Activated naive CD4-positive, alpha-beta T cell treated with anti-CD3 and anti-CD28 coated beads for 36 hours (primary cell): ENCODE measurements around the gene SLC51A. TPM values are rescaled to one million over a fixed set of nuclear protein-coding genes. Genes with fewer than 3 reads are reported as not detected.
"Not testable (repeated sequence)": the region's sequence is repeated elsewhere in the genome, so short reads cannot be mapped to it uniquely, and the experiment has no call there.

ENCODE experiments used
- CTCF ChIA-PET: fragments of 350-600 bp; sonication (Branson Sonifier 250); formaldehyde crosslinking; loops from one replicate; lab custom pipeline; 2021; ENCODE audit warnings: antibody characterized with exemption; lab: Charles Lee
- DNase-seq: peaks from one replicate; pipeline ENCODE4 v3.0.0-alpha.2; 2020
- H3K27ac Mint-ChIP-seq: one replicate; pipeline ENCODE4 v1.8.0; 2021; ENCODE audit warnings: mild to moderate bottlenecking, mixed read lengths
- H3K27me3 Mint-ChIP-seq: one replicate; pipeline ENCODE4 v1.8.0; 2021; ENCODE audit warnings: low read depth, mixed read lengths
- H3K36me3 Mint-ChIP-seq: one replicate; pipeline ENCODE4 v1.8.0; 2021; ENCODE audit warnings: low read depth, mixed read lengths
- H3K4me1 Mint-ChIP-seq: one replicate; pipeline ENCODE4 v1.8.0; 2021; ENCODE audit warnings: low read depth, mixed read lengths
- H3K4me3 Mint-ChIP-seq: one replicate; pipeline ENCODE4 v1.8.0; 2021; ENCODE audit warnings: mild to moderate bottlenecking, moderate library complexity, mixed read lengths
- H3K9me3 Mint-ChIP-seq: one replicate; pipeline ENCODE4 v1.8.0; 2021; ENCODE audit warnings: mixed read lengths
- intact Hi-C: fragments of 100-400 bp; cut with micrococcal nuclease; formaldehyde crosslinking; loops from one replicate; pipeline ENCODE4 v1.15.1; 2023
- total RNA-seq, 2 experiments: library from RNA; stranded (reverse); gene quantifications; one replicate each; pipeline ENCODE4 v1.2.3, GENCODE V29; 2021

SLC51A gene
- total RNA-seq, 2 experiments from 2014 or later: not detected

GRCh38 chr3:196193736-196194541 is 22.4 kb upstream of the SLC51A start:
- CTCF ChIA-PET: interaction anchor here (0.8 to 12.2 kb wide), 5 partner anchors 9 to 171 kb away, joined by 3 to 186 read pairs (median 6); no protein-coding TSS in a partner anchor
- Mint-ChIP-seq H3K4me3 (no peak overlapping the region), H3K9me3 (no peaks in the 10 kb centered on the region), H3K27ac (peak overlapping the region; percentile 92), H3K36me3 (no peaks in the 10 kb centered on the region), H3K4me1 (peaks cover 37% of the 10 kb centered on the region), H3K27me3 (no peaks in the 10 kb centered on the region)
- intact Hi-C loops: loop anchor here (2.0 kb wide), 1 partner anchor 111 kb away; the partner anchor contains the start of gene TFRC
- DNase-seq: no peak

GRCh38 chr3:196194542-196194915 is 21.8 kb upstream of the SLC51A start:
- intact Hi-C loops: no loop called here
- no peak overlapping the region for H3K4me3 Mint-ChIP-seq
- DNase-seq: no peak
- no peaks in the 10 kb centered on the region for H3K36me3 Mint-ChIP-seq
- H3K9me3 Mint-ChIP-seq: no peaks in the 10 kb centered on the region
- H3K4me1 Mint-ChIP-seq: peaks cover 37% of the 10 kb centered on the region
- H3K27me3 Mint-ChIP-seq: no peaks in the 10 kb centered on the region
- no peak overlapping the region for H3K27ac Mint-ChIP-seq
- CTCF ChIA-PET: interaction anchor here (0.8 to 12.2 kb wide), 5 partner anchors 9 to 171 kb away, joined by 3 to 186 read pairs (median 6); no protein-coding TSS in a partner anchor

GRCh38 chr3:196195664-196196265 is 20.6 kb upstream of the SLC51A start:
- H3K36me3 Mint-ChIP-seq: no peaks in the 10 kb centered on the region
- H3K27me3 Mint-ChIP-seq: no peaks in the 10 kb centered on the region
- peaks cover 34% of the 10 kb centered on the region for H3K4me1 Mint-ChIP-seq
- no peak overlapping the region for H3K27ac Mint-ChIP-seq
- no peaks in the 10 kb centered on the region for H3K9me3 Mint-ChIP-seq
- DNase-seq: no peak
- intact Hi-C loops: loop anchor here (1.0 to 5.0 kb wide), 4 partner anchors 122 to 333 kb away; no protein-coding TSS in a partner anchor
- no peak overlapping the region for H3K4me3 Mint-ChIP-seq
- CTCF ChIA-PET: interaction anchor here (0.5 to 12.2 kb wide), 15 partner anchors 9 to 226 kb away, joined by 3 to 186 read pairs (median 7); no protein-coding TSS in a partner anchor

GRCh38 chr3:196197524-196197923 is 18.8 kb upstream of the SLC51A start:
- CTCF ChIA-PET: interaction anchor here (0.9 to 12.2 kb wide), 13 partner anchors 9 to 194 kb away, joined by 3 to 186 read pairs (median 8); no protein-coding TSS in a partner anchor
- intact Hi-C loops: loop anchor here (5.0 kb wide), 1 partner anchor 335 kb away; no protein-coding TSS in a partner anchor
- H3K4me1 Mint-ChIP-seq: peaks cover 18% of the 10 kb centered on the region
- no peaks in the 10 kb centered on the region for H3K27me3 Mint-ChIP-seq
- DNase-seq: no peak
- no peaks in the 10 kb centered on the region for H3K9me3 Mint-ChIP-seq
- H3K4me3 Mint-ChIP-seq: no peak overlapping the region
- no peaks in the 10 kb centered on the region for H3K36me3 Mint-ChIP-seq
- no peak overlapping the region for H3K27ac Mint-ChIP-seq

- H3K36me3 Mint-ChIP-seq: no peaks in the 10 kb centered on the region
- CTCF ChIA-PET: interaction anchor here (0.7 to 12.2 kb wide), 5 partner anchors 9 to 172 kb away, joined by 3 to 186 read pairs (median 4); no protein-coding TSS in a partner anchor
- H3K27me3 Mint-ChIP-seq: no peaks in the 10 kb centered on the region
- H3K4me3 Mint-ChIP-seq: no peak overlapping the region
- H3K4me1 Mint-ChIP-seq: peaks cover 12% of the 10 kb centered on the region
- H3K27ac Mint-ChIP-seq: no peak overlapping the region
- H3K9me3 Mint-ChIP-seq: no peaks in the 10 kb centered on the region
- intact Hi-C loops: loop anchor here (5.0 kb wide), 1 partner anchor 336 kb away; no protein-coding TSS in a partner anchor
- no peak for DNase-seq
Measured at GRCh38 chr3:196198081-196198675, 18.2 kb upstream of the SLC51A start.

- no peaks in the 10 kb centered on the region for H3K27me3 Mint-ChIP-seq
- no peak for DNase-seq
- H3K27ac Mint-ChIP-seq: no peak overlapping the region
- CTCF ChIA-PET: interaction anchor here (0.7 to 12.2 kb wide), 5 partner anchors 8 to 172 kb away, joined by 3 to 186 read pairs (median 4); no protein-coding TSS in a partner anchor
- intact Hi-C loops: loop anchor here (5.0 kb wide), 1 partner anchor 337 kb away; no protein-coding TSS in a partner anchor
- no peaks in the 10 kb centered on the region for H3K9me3 Mint-ChIP-seq
- no peaks in the 10 kb centered on the region for H3K36me3 Mint-ChIP-seq
- no peak overlapping the region for H3K4me3 Mint-ChIP-seq
- H3K4me1 Mint-ChIP-seq: peaks cover 7% of the 10 kb centered on the region
Measured at GRCh38 chr3:196198771-196199753, 17.3 kb upstream of the SLC51A start.

GRCh38 chr3:196202516-196202970 is 13.8 kb upstream of the SLC51A start:
- Mint-ChIP-seq H3K36me3 (no peaks in the 10 kb centered on the region), H3K4me1 (peaks cover 9% of the 10 kb centered on the region), H3K4me3 (no peak overlapping the region), H3K9me3 (no peaks in the 10 kb centered on the region), H3K27ac (no peak overlapping the region), H3K27me3 (peaks cover 3% of the 10 kb centered on the region)
- CTCF ChIA-PET: interaction anchor here (0.7 kb wide), 1 partner anchor 589 kb away, joined by 4 read pairs; no protein-coding TSS in a partner anchor
- no peak for DNase-seq
- intact Hi-C loops: no loop called here

GRCh38 chr3:196203846-196204245 is 12.5 kb upstream of the SLC51A start:
- no peak overlapping the region for H3K4me3 Mint-ChIP-seq
- CTCF ChIA-PET: no interaction called here
- intact Hi-C loops: no loop called here
- H3K9me3 Mint-ChIP-seq: no peaks in the 10 kb centered on the region
- H3K27me3 Mint-ChIP-seq: peaks cover 3% of the 10 kb centered on the region
- no peak overlapping the region for H3K27ac Mint-ChIP-seq
- peaks cover 15% of the 10 kb centered on the region for H3K4me1 Mint-ChIP-seq
- H3K36me3 Mint-ChIP-seq: no peaks in the 10 kb centered on the region
- no peak for DNase-seq

- not testable (repeated sequence) for DNase-seq, H3K36me3 Mint-ChIP-seq, H3K27me3 Mint-ChIP-seq, H3K27ac Mint-ChIP-seq, H3K9me3 Mint-ChIP-seq, H3K4me3 Mint-ChIP-seq
- peaks cover 15% of the 10 kb centered on the region for H3K4me1 Mint-ChIP-seq
- intact Hi-C loops: loop anchor here (5.0 kb wide), 1 partner anchor 312 kb away; the partner anchor contains the start of gene SMCO1
- CTCF ChIA-PET: interaction anchor here (1.2 to 1.8 kb wide), 2 partner anchors 9 kb away, joined by 3 to 7 read pairs; no protein-coding TSS in a partner anchor
Measured at GRCh38 chr3:196205442-196206205, 10.7 kb upstream of the SLC51A start.

GRCh38 chr3:196207159-196207832 is 9.0 kb upstream of the SLC51A start:
- peak overlapping the region; percentile 73 for H3K4me3 Mint-ChIP-seq
- no peaks in the 10 kb centered on the region for H3K9me3 Mint-ChIP-seq
- no peak for DNase-seq
- intact Hi-C loops: loop anchor here (5.0 kb wide), 1 partner anchor 310 kb away; the partner anchor contains the start of gene SMCO1
- peaks cover 15% of the 10 kb centered on the region for H3K4me1 Mint-ChIP-seq
- H3K27me3 Mint-ChIP-seq: peaks cover 3% of the 10 kb centered on the region
- H3K27ac Mint-ChIP-seq: no peak overlapping the region
- CTCF ChIA-PET: interaction anchor here (1.2 to 1.8 kb wide), 3 partner anchors 9 to 134 kb away, joined by 3 to 7 read pairs (median 4); no protein-coding TSS in a partner anchor
- H3K36me3 Mint-ChIP-seq: no peaks in the 10 kb centered on the region
